WTC11 (cell line): ENCODE results near the gene SMC1B.

Experiments used
- NFYB ChIP-seq: sonication (generic); formaldehyde crosslinking; conservative IDR thresholded peaks from 2 replicates; pipeline ENCODE4 v1.8.0; 2022; ENCODE audit warnings: low read depth, missing genetic modification reagents
- SMAD3 ChIP-seq: sonication (generic); formaldehyde crosslinking; IDR thresholded peaks from 2 replicates; pipeline ENCODE4 v1.8.0; 2022; ENCODE audit warnings: missing genetic modification reagents, mild to moderate bottlenecking, borderline replicate concordance
- SP1 ChIP-seq: sonication (generic); formaldehyde crosslinking; conservative IDR thresholded peaks from 2 replicates; pipeline ENCODE4 v1.8.1; 2022; ENCODE audit warnings: missing genetic modification reagents
- TP53 ChIP-seq: sonication (generic); formaldehyde crosslinking; IDR thresholded peaks from 2 replicates; pipeline ENCODE4 v1.8.1; 2023; ENCODE audit warnings: mild to moderate bottlenecking, missing genetic modification reagents
- ZNF121 ChIP-seq: sonication (generic); formaldehyde crosslinking; IDR thresholded peaks from 2 replicates; pipeline ENCODE4 v1.8.0; 2023; ENCODE audit warnings: missing genetic modification reagents
- ZNF138 ChIP-seq: sonication (generic); formaldehyde crosslinking; conservative IDR thresholded peaks from 2 replicates; pipeline ENCODE4 v1.8.1; 2022; ENCODE audit warnings: mild to moderate bottlenecking, moderate library complexity, missing genetic modification reagents
- ZNF263 ChIP-seq: sonication (generic); formaldehyde crosslinking; IDR thresholded peaks from 2 replicates; pipeline ENCODE4 v1.8.1; 2022; ENCODE audit warnings: low read depth, mild to moderate bottlenecking, moderate library complexity, missing genetic modification reagents
- ZNF317 ChIP-seq: sonication (generic); formaldehyde crosslinking; IDR thresholded peaks from 2 replicates; pipeline ENCODE4 v1.8.1; 2023; ENCODE audit warnings: low read depth, mild to moderate bottlenecking, moderate library complexity, missing genetic modification reagents, borderline replicate concordance
- ZNF423 ChIP-seq: fragments of 250-450 bp; sonication (Bioruptor Pico); IDR thresholded peaks from 2 replicates; pipeline ENCODE4 v2.1.2; 2022; ENCODE audit warnings: mild to moderate bottlenecking, moderate library complexity
- TF ChIP-seq, protein P1 (sequence below): fragments of 200-600 bp; IDR thresholded peaks from 2 replicates; pipeline ENCODE4 v1.8.0; 2022; ENCODE audit warnings: antibody characterized with exemption
- TF ChIP-seq, protein P2 (sequence below): sonication (generic); formaldehyde crosslinking; conservative IDR thresholded peaks from 2 replicates; pipeline ENCODE4 v1.8.1; 2022; ENCODE audit warnings: mild to moderate bottlenecking, missing genetic modification reagents
- TF ChIP-seq, protein P3 (sequence below): sonication (generic); formaldehyde crosslinking; IDR thresholded peaks from 2 replicates; pipeline ENCODE4 v1.8.1; 2023; ENCODE audit warnings: mild to moderate bottlenecking, missing genetic modification reagents, moderate library complexity

GRCh38 chr22:45420011-45420410, 6.6 kb upstream of the SMC1B start:
- no peak for TF ChIP-seq SMAD3 (CRISPR knock-in tag)
- no peak for TF ChIP-seq ZNF121 (CRISPR knock-in tag)
- no peak for TF ChIP-seq ZNF423
- no peak for TF ChIP-seq TP53 (CRISPR knock-in tag)
- no peak for TF ChIP-seq ZNF317
- TF ChIP-seq ZNF263 (CRISPR knock-in tag) = no peak
- no peak for TF ChIP-seq NFYB (CRISPR knock-in tag)
- TF ChIP-seq, protein P1, sequence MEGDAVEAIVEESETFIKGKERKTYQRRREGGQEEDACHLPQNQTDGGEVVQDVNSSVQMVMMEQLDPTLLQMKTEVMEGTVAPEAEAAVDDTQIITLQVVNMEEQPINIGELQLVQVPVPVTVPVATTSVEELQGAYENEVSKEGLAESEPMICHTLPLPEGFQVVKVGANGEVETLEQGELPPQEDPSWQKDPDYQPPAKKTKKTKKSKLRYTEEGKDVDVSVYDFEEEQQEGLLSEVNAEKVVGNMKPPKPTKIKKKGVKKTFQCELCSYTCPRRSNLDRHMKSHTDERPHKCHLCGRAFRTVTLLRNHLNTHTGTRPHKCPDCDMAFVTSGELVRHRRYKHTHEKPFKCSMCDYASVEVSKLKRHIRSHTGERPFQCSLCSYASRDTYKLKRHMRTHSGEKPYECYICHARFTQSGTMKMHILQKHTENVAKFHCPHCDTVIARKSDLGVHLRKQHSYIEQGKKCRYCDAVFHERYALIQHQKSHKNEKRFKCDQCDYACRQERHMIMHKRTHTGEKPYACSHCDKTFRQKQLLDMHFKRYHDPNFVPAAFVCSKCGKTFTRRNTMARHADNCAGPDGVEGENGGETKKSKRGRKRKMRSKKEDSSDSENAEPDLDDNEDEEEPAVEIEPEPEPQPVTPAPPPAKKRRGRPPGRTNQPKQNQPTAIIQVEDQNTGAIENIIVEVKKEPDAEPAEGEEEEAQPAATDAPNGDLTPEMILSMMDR = no peak
- no peak for TF ChIP-seq ZNF138 (CRISPR knock-in tag)
- TF ChIP-seq, protein P2, sequence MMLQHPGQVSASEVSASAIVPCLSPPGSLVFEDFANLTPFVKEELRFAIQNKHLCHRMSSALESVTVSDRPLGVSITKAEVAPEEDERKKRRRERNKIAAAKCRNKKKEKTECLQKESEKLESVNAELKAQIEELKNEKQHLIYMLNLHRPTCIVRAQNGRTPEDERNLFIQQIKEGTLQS (CRISPR knock-in tag) = no peak
- TF ChIP-seq, protein P3, sequence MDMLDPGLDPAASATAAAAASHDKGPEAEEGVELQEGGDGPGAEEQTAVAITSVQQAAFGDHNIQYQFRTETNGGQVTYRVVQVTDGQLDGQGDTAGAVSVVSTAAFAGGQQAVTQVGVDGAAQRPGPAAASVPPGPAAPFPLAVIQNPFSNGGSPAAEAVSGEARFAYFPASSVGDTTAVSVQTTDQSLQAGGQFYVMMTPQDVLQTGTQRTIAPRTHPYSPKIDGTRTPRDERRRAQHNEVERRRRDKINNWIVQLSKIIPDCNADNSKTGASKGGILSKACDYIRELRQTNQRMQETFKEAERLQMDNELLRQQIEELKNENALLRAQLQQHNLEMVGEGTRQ = no peak
- TF ChIP-seq SP1 (CRISPR knock-in tag) = no peak
